ENCODE measurements around the gene HHIPL1. TPM values are rescaled to one million over a fixed set of nuclear protein-coding genes. Genes with fewer than 3 reads are reported as not detected.

HHIPL1 gene
- total RNA-seq, 2 donors from 2014 or later = under 0.01 to 0.26 TPM

DNA sequence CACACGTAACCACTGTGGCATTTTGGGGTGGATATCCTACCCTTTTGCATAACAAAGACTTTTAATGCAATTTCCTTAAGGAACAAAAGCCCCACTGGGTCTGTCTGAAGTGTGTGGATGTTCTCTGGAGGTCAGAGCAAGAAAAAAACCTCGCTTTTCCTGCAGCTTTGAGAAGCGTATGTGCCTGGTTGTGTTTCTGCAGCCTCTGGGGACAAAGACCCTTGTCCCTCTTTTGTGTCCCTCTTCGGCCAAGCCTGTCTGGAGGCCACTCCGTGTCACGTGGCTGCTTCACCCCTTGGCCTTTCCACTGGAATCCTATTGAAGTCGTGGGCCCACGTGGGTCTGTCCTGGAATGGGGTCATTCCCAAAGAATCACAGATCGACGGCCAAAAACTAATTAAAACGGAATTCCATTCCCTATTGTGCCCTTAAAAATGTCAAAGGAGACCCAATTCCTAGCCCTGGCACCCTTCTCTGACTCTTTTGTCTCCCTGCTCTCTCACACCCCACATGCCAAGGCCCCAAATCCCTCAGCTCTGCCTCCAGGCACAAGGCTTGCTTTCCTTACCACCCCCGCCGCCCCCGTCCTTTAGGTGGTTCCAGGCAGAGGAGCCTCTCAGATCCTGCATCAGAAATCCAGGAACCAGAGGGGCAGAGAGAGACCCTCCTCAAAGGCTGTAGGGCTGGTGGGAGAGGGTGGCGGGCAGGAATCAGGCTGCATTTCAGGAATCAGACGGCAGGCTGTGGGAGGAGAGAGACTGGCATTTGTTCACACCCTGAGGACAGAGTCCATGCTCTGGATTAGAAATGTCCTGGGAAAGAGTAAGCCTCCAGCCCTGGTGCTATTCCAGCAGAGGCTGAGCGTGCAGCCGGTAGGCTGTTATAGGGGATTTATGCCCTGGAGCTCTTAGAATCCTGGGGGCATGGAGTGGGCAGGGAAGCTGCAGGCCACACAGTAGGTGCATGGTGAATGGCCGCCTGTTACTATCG is 26.6 kb downstream of the HHIPL1 start:
- H3K27ac ChIP-seq = no peak overlapping the region
- no peak for ATAC-seq
- intact Hi-C loops (cut with DNase I) = no loop called here
- TF ChIP-seq, protein P1, sequence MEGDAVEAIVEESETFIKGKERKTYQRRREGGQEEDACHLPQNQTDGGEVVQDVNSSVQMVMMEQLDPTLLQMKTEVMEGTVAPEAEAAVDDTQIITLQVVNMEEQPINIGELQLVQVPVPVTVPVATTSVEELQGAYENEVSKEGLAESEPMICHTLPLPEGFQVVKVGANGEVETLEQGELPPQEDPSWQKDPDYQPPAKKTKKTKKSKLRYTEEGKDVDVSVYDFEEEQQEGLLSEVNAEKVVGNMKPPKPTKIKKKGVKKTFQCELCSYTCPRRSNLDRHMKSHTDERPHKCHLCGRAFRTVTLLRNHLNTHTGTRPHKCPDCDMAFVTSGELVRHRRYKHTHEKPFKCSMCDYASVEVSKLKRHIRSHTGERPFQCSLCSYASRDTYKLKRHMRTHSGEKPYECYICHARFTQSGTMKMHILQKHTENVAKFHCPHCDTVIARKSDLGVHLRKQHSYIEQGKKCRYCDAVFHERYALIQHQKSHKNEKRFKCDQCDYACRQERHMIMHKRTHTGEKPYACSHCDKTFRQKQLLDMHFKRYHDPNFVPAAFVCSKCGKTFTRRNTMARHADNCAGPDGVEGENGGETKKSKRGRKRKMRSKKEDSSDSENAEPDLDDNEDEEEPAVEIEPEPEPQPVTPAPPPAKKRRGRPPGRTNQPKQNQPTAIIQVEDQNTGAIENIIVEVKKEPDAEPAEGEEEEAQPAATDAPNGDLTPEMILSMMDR (IDR thresholded peaks at IDR 0.05) = no peak
- no peak for TF ChIP-seq POLR2A (IDR thresholded peaks at IDR 0.05)
- no peaks in the 10 kb centered on the region for H3K4me1 ChIP-seq
- no peak for DNase-seq
- no peak overlapping the region for H3K4me3 ChIP-seq
- H3K27me3 ChIP-seq = no peaks in the 10 kb centered on the region
- no peaks in the 10 kb centered on the region for H3K36me3 ChIP-seq (replicated peaks in 1 of 2; ENCODE audit: insufficient read depth in 1 of 2, low read depth in 2 of 2)
- H3K9me3 ChIP-seq = no peaks in the 10 kb centered on the region
- WGBS, 2 donors = 72 to 76% methylated on average over 20 of the region's 20 CpGs

DNA sequence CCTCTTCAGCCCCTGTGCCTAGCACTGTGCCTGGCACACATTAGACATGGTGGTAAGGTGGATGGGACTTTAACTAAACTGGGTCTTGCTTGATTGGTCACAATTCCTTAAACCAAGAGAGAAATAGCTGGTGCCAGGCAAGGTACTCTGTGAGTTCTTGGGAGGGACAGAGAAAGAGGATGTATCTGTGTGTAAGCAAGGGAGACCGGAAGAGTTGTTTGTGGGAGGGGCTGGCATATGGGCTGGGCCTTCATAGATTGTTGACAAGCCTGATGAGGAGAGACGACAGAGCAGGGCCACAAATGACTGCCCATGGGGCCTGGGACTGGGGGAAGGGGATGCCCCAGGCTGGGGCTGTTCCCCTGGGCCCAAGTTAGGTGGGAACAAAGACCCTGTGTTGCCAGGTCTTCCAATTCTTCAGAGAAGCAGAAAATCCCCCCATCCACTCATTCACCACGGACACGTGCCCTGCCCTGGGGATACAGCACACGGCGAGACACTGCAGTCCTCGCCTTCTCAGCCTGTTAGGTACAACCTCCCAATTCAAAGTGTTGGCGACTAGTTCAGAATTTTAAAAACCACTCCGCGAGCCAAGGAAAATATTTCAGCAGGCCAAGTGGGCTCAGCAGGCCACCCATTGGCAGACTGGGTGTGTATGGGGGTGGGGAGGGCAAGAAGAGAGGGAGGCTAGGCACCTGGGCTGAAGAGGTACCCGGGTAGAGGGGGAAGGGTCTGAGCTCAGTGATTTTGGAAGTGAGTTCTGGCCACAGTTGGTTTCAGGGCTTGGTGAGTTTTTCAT is 27.8 kb downstream of the HHIPL1 start:
- TF ChIP-seq, protein P1 (IDR thresholded peaks at IDR 0.05) = no peak
- TF ChIP-seq POLR2A (IDR thresholded peaks at IDR 0.05) = no peak
- Histone ChIP-seq H3K4me3 (no peak overlapping the region), H3K36me3 (replicated peaks in 1 of 2; ENCODE audit: insufficient read depth in 1 of 2, low read depth in 2 of 2) (no peaks in the 10 kb centered on the region), H3K9me3 (no peaks in the 10 kb centered on the region), H3K27me3 (no peaks in the 10 kb centered on the region), H3K27ac (no peak overlapping the region), H3K4me1 (no peaks in the 10 kb centered on the region)
- WGBS, 2 donors = 84 to 89% methylated on average over 11 of the region's 11 CpGs
- DNase-seq = no peak
- ATAC-seq = no peak
- intact Hi-C loops (cut with DNase I) = no loop called here

DNA sequence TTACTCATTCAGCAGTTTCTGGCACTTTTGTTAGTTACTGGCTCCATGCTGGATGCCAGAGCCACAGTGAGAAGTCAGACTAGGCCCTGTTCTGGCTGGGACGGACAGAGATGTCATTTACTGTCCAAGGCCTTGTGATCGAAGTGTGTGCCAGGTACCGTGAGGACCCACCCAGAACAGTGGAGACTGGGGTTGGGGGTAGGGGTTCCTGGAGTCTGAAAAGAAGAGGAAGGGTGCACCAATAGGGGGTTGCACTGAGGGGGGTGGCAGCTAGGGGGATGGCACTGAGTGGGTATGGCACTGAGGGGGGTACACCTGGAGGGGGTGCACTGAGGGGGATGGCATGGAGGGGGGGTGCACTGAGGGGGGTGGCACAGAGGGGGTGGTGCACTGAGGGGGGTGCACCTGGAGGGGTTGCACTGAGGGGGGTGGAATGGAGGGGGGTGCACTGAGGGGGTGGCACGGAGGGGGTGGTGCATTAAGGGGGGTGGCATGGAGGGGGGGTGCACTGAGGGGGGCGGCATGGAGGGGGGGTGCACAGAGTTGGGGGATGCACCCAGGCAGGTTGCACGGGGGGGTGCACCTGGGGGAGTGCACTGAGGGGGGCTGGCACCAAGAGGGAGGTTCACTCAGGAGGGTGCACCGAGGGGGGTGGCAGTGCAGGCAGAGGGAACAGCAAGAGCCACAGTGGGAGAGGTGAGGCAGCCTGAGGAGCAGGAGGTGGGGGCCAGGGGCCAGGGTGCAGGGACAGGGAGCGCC is 28.6 kb downstream of the HHIPL1 start:
- Histone ChIP-seq H3K27ac (no peak overlapping the region), H3K36me3 (replicated peaks in 1 of 2; ENCODE audit: insufficient read depth in 1 of 2, low read depth in 2 of 2) (no peaks in the 10 kb centered on the region), H3K9me3 (no peaks in the 10 kb centered on the region), H3K4me1 (no peaks in the 10 kb centered on the region), H3K27me3 (no peaks in the 10 kb centered on the region), H3K4me3 (no peak overlapping the region)
- DNase-seq (no peak), ATAC-seq (no peak)
- TF ChIP-seq, protein P1 (IDR thresholded peaks at IDR 0.05) = no peak
- no peak for TF ChIP-seq POLR2A (IDR thresholded peaks at IDR 0.05)
- 65 to 69% methylated on average over 6 of the region's 8 CpGs for WGBS, 2 donors
- intact Hi-C loops (cut with DNase I) = no loop called here

DNA sequence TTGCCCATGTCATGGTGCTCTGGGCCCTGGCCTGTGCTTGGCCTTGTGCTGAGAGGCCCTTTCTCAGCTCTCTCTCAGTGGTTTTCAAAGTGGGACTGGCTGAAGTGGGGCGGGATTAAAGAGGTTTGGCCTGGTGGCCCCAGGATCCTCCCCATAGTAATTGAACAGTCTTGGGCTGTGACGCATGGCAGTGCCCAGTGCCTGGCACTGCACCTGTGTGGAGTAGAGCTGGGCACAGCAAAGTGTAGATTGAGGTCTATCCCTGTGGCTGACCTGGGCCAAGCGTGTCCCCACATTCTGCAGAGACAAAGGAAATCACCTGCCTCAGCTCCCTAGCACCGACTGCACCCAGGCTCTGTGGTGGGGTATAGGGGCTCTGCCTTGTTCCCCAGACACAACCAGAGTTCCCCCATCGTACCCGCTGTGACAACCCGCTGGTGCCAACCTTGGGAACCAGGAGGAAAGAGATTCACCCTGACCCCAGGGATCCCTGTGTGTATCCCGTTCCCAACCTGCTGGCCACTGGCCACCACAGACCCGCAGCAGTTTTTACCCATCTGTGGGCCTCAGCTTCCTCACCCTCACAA is 29.2 kb downstream of the HHIPL1 start:
- Histone ChIP-seq H3K27ac (no peak overlapping the region), H3K27me3 (no peaks in the 10 kb centered on the region), H3K9me3 (no peaks in the 10 kb centered on the region), H3K36me3 (replicated peaks in 1 of 2; ENCODE audit: insufficient read depth in 1 of 2, low read depth in 2 of 2) (no peaks in the 10 kb centered on the region), H3K4me3 (no peak overlapping the region), H3K4me1 (no peaks in the 10 kb centered on the region)
- TF ChIP-seq, protein P1 (IDR thresholded peaks at IDR 0.05) = no peak
- no peak for TF ChIP-seq POLR2A (IDR thresholded peaks at IDR 0.05)
- intact Hi-C loops (cut with DNase I) = no loop called here
- 90 to 94% methylated on average over 4 to 9 of the region's 9 CpGs for WGBS, 2 donors
- ATAC-seq = no peak
- DNase-seq = no peak
